SKM-1 (cell line): ENCODE data around the gene OBP2A.
"Not testable (repeated sequence)": the region's sequence is repeated elsewhere in the genome, so short reads cannot be mapped to it uniquely, and the experiment has no call there.

Source experiments
- DNase-seq: peaks from one replicate; lab custom pipeline; 2025; ENCODE audit not compliant: unreplicated experiment; lab: John Stamatoyannopoulos, UW

The OBP2A gene

DNA sequence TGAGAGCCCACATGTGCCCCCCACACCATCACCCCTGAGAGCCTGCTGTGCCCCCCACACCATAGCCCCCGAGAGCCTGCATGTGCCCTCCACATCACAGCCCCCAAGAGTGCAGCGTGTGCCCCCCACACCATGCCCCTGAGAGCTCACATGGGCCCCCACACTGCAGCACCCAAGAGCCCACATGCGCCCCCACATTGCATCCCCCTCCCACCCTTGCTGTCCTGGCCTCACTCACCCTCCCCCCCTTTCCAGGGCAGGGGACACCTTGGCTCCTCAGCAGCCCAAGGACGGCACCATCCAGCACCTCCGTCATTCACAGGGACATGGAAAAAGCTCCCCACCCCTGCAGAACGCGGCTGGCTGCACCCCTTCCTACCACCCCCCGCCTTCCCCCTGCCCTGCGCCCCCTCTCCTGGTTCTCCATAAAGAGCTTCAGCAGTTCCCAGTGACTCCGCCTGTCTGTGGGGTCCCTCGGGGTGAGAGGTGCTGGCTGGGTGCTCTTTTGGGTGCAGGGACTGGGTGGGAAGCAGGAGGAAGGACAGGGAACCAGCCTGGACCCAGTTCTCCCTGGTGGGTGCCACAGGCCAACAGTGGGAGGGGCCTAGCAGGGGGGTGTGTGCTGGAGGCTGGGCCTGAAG is 19.7 kb upstream of the OBP2A start:
- no peak for DNase-seq

DNA sequence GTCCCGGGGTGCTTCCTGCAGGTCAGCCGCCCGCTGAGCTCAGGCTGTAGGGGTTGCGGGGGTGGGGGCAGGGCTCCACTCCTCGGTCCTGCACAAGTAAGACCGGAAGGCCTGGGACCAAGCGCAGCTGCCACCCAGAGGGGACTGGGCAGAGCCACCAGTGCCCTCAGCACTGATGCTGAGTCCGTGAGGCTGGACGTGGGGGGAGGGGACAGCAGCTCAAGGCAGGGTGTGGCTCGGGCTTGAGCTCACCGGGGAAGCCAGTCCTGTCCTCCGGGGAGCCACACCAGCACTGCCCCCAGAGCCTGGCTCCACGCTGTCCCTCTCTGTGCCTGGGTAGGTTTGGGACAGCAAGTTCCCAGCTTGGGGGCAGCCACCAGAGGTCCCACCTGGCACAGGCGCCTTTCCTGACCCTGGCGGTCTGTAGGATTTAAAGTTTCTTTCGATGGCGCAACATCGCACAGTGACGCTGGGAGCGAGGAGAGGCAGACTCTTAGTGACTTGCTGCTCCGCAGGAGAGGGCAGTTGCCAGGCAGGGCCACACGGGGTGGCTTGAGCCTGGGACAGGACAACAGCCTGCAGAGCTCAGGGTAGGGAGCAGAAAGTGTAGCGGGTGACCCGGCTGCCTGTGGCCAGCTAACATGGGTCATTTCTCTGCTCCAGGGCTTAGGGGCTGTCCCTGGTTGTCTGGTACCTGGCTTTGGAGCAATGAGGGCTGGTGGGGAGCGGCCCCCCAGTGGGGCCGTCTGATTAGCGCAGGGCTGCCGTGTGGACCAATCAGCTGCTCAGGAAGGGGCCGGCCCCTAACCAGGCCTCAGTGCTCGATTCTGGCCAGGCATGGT is 19.0 kb upstream of the OBP2A start:
- no peak for DNase-seq

DNA sequence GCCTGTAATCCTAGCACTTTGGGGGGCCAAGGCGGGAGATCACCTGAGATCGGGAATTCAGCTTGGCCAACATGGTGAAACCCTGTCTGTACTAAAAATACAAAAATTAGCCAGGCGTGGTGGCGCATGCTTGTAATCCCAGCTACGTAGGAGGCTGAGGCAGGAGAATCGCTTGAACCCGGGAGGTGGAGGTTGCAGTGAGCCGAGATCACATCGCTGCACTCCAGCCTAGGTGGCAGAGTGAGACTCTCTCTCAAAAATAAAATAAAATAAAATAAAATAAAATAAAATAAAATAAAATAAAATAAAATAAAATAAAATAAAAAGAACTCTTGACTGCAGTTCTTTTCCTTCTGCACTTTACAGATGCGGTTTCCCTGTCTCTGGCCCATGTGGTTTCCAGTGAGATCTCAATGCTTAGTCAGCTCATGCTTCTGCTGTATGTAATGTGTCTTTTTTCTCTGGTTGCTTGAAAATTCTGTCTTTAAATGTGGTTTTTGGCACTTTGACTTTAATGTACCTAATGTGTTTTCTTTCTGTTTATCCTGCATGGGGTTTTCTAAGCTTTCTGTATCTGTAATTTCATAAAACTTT is 17.0 kb upstream of the OBP2A start:
- DNase-seq = not testable (repeated sequence)

DNA sequence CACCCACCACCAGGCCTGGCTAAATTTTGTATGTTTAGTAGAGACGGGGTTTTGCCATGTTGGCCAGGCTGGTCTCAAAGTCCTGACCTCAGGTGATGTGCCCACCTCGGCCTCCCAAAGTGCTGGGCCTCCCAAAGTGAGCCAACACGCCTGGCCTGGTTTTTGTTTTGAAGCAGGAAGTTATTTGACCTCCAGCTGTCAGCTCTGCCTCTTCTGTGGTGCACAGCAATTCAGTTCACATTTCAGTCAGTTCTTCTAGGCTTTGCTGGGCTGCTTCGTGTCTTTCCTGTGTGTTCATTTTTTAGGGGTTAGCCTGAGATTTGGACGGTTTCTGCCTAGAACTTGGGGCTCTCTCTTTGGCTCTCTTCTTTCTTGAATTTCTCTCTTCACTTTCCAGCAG is 15.8 kb upstream of the OBP2A start:
- DNase-seq = no peak

DNA sequence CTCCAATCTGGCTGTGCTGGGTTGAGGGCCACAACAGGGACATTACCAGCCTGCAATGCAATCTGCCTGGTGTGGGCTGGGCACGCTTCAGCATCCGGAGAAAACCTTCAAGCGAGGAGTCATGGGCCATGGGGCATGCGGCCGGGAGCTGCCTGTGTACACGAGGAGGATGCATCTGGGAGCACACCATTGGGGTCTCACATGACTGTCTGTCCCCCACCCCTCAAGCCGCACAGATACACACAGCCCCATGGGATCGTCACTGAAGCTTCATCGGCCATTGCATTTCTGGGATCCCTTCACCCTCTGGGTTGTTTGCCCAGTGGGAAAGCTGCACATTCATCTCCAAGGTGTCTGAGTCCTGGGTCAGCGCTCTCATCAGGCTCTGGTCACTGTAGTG is 14.8 kb upstream of the OBP2A start:
- DNase-seq = no peak

DNA sequence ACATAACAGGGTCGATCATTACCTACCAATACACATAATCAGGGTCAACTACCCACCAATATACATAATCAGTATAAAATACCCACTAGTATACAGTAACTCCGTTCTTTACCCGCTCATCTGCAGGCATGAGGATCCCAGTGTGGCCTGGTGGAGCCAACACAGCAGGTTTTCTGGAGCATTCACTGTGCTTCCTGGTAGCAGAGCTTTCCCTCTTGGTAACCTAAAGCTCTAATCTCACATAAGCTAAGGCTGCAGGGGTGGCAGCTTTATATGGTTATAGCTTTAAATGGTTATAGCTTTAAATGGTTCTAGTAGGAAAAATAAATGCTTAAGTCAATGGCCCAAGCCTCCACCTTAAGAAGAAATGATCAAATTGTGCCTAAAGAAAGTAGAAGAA is 12.8 kb upstream of the OBP2A start:
- no peak for DNase-seq

DNA sequence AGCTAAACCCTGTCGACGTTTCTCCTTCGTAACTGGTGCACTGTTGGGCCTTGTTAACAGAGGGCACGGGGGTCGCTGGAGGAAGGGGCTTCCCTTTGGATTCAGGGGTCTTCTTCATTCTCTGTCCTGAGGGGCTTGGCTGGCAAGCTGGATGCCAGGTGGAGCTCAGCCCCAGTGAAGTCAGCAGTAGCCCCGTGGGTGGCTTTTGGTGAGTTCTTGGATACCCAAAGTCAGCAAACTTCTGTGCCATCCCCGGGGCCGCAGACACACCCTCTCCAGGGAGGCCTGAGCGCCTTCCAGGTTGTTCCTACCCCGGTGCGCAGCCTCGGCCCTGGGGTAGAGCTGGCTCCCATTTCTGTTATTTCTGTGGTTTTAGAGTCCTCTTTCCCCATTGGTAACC is 12.3 kb upstream of the OBP2A start:
- DNase-seq = no peak

DNA sequence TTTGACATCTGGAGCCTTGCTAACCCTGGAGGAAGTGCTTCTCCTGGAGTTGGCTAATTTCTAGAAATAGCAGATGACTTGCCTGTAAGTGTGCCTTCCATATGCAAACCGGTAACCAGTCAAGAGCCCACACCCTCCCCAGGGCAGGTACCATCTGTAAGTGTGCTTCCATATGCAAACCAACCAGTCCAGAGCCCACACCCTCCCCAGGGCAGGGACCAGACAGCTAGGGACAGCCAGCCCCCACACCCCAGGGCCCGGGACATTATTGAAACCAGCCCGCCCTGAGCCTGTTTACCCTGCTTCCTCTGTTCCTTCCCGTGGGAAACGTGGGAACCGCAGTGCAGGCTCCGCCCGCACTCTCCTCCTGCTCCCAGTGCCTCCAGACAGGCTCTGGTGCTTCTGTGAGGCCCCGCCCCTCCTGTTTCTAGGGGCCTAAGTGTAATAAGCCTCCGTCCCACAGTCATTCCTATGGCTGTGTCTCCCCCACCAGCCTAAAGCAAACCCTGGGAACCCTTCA is 11.7 kb upstream of the OBP2A start:
- DNase-seq = not testable (repeated sequence)

DNA sequence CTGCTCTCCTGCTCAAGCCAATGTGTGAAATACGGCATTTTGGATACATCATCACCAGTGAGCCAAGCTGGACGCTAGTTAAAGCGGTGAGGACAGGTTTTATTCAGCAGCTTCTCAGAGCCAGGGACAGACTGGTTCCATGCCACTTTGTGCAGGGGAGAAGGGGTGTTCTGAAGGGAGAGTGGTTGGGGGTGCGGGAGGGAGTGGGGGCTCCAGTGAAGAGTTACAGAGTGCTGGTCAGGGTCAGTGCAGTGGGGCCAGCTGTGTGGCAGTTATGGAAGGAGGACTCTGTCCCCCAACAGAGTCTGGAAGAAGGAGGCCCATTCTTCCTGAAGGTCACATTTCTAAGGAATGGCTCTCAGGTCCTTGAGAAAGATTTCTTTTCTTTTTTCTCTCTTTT is 11.1 kb upstream of the OBP2A start:
- not testable (repeated sequence) for DNase-seq

DNA sequence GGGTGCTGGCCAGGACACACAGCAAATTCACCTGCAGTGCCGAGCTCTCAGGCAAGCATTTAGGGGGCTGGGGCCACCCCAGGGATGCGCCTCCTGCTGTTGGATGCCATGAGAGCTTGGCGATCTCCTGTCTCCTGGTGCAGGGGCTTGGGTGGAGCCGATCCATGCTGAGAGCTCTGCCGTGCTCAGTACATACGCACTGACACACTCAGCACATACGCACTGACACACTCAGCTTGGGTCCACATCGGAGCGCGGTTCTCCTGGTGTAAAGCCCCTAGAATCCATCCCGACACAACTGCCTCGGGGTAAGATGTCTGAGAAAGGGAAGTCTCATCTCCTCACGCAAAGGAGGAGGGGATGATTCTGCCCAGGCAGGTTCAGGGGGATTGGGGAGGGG is 10.3 kb upstream of the OBP2A start:
- DNase-seq = not testable (repeated sequence)

DNA sequence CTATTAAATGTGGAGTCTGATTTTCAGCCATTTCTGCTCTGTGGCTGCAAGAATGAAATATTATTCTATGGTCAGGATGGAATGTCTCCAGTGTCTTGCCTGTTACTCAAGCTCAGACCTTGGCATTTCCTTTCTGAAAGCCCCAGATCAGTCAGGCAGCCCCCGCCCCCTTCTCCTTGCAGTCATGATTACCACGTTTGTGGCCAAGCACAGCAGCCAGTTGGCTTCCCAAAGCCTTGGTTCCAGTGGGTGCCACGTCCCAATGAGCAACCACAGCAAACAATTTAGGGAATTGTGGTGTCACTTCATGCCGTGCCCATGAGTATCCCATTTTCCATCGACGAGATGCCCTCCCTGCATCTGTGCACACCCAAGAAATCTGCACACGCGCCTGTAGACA is 9.7 kb upstream of the OBP2A start:
- no peak for DNase-seq

DNA sequence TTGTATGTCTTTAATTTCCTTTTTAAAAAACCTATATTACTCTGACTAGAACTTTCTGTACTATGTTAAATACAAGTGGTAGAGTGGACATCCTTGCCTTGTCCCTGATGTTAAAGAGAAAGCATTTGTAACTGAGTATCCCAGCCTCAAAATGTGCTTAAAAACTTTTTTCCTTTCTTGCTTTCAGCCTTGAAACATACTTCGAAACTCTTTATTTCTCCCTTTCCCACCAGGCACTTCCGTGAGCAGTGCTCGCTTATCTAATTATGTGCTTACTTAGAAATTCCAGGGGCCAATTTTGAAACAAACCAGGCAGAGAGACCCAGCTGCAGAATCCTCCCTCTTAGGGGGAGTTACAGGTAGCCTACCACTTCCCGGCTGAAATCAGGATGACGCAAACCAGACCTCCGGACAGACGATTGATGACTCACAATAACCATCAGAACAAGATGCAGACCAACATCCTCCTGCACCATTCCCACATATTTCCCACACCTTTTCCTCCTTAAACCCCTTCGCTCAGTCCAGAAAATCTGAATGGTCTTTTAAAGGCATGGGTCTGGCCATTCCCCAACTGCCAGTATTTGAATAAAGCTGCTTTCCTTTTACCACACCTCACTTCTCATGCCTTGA is 2.5 kb upstream of the OBP2A start:
- not testable (repeated sequence) for DNase-seq

DNA sequence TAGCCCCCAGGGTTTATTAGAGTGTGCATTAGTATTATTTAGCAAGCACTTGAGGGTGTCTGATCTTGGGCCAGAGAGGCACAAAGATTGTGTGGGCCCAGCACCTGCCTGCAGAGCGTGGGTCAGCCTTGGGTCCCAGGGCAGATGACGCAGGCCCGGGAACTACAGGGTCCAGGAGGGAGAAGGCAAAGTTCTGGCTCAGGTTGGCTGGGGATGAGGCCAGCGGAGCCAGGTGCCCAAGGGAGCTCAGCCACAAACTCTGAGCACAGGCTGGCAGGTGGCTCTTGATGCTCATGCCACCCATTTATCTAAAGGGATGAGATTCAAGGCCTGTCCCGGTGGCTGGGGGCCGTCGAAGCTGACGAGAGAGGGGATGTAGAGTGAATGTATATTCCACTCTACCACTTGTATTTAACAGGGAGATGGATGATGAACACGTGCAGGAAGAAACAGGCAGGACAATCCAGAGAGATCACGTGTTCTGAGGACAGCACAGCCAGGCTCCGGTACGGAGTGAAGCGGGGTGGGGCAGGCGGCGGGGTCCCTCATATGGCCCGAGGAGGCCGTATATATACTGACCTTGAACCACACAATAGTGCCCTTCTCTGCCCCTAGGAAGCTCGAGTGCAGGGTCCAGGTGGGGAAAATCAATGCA is 818 bp upstream of the OBP2A start:
- no peak for DNase-seq

DNA sequence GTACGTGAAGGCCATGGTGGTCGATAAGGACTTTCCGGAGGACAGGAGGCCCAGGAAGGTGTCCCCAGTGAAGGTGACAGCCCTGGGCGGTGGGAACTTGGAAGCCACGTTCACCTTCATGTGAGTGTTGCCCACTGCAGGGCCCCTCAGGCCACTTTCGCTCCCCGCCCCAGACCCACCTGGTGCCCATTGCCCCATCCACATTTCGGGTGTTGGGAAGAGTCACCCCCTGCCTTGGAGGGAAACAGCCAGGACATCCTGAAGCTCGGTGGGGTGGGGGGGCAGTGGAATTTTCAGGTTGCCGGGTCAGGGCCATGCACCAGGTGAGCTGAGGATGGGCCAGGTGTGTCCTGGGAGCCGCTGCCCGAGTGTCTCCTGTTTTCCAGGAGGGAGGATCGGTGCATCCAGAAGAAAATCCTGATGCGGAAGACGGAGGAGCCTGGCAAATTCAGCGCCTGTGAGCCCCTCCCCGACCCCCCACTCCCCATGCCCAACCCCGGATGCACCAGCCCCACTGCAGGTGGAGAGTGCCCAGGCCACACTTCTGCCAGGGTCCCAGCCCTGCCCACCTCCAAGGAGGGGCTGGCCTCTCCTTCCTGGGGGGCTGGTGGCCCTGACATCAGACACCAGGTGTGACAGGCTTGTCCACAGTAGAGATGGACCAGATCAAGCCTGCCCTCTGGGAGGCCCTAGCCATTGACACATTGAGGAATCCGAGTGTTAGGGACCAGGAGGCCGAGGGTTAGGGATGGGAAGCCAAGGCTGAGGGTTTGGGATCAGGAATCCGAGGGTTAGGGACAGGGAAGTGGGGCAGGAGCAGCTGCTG is 1.1 kb downstream of the OBP2A start:
- not testable (repeated sequence) for DNase-seq

DNA sequence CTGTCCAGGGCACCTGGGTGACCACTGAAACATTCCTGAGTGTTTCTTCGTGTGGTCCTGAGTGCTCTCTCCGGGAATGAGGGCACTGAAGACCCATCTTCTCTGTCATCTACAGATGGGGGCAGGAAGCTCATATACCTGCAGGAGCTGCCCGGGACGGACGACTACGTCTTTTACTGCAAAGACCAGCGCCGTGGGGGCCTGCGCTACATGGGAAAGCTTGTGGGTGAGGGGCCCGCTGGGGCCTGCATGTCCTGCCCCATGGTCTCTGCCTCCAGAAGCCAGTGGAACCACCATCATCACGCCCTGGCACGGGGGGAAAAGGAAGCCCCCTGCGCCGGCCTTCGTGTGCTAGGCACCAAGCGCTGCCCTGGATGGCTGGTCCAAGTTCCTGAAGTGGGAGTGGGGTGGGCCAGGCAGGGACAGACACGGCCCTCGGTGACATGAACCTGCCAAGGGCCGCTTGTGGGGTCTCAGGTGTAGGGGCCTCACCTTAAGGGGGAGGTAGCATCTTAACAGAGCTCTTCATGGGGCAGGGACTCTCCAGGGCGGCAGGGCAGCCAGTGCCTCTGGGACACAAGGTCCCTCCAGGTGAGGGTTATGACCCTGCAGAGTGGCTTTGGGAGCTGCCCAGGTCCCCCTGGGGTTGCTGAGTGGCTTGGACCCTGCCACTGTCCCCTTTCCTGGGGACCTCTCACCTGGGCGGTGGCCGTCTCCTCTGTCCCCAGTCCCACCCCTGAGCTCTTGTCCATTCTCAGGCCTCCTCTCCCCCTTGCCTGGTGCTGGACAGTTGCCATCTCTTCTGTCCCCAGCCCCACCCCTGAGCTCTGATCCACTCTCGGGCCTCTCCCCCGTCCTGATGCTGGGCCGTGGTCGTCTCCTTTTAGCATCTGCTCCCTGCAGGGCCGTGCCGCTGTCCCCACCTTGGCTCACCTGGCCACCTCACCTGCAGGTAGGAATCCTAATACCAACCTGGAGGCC is 2.1 kb downstream of the OBP2A start:
- no peak for DNase-seq

DNA sequence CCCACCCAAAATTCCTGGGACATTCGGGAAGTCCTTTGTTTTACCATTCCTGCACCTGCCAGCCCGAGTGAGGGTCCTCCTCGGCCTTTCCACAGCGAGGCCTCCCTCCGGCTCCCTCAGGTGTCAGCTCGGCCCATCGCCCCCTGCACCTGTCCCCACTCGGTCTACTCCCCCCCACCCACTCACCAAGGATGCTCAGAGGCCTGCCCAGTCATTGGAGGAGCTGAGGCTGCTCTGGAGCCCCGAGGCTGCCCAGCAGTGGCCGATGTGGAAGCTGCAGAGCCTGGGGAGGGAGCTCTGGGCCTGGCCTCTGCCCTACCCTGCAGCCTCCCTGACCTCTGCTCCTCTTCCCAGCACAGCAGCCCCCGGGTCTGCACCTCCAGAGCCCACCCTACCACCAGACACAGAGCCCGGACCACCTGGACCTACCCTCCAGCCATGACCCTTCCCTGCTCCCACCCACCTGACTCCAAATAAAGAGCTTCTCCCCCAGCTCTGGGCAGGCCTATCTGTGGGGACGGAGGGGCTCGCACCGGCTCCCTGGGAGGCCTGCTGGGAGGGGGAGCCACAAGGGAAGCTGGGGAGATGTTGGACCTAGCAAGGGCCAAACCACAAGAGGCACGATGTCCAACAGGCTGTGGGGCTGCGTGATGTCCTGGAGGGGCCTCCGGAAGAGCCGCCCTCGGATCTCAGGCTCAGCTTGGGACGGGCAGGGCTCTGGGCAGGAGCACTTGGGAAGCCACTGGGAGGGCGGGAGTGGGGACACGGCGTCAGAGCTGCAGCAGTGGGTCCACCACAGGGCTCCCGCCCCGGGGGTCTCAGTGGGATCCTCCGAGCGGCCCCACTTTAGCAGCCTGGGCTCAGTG is 3.8 kb downstream of the OBP2A start:
- DNase-seq = not testable (repeated sequence)

DNA sequence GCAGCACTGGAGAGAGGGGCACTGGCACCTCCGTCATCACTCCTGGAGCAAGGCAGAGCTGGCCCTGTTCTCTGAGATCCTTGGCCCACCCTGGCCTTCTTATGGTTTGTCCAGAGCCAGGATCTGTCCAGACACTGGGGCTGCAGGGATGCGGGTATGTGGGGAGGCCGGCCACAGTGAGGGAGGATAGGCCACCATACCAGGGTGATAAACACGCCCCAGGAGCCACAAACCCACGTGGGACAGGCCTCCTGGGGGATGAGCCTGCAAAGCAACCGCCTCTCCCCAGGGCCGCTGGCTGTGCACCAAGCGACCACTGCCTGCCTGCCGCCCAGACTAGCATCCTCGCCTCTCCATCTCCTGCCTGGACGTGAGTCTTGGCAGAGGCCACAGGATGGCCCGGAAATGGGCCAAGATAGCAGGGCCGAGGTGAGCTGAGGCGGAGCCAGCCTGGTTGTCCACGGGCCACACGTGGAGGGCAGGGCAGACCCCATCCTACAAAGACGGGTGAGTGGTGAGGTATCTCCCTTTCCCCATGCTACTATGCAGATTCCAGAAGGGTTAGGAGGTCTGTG is 4.5 kb downstream of the OBP2A start:
- no peak for DNase-seq

DNA sequence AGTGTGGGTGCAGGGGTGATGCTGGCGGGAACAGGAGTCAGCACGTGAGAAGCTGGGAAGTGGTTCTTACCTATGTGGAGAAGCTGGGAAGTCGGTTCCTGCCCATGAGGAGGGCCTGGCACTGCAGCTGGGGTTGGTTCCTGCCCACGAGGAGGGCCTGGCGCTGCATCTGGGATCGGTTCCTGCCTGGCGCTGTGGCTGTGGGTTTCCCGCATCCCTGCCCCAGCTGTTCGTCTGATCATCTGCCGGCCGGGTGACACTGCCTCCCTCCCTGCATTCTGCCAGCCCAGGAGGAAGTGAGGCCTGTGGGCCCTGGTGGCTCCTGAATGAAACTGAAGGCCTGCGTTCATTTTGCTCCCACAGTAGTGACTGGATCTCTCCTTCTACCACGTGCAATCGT is 5.1 kb downstream of the OBP2A start:
- no peak for DNase-seq
